K562 (cell line): ENCODE data around the gene NOX5.

Experiments
- ATF4 ChIP-seq: fragments of 450-650 bp; formaldehyde crosslinking; IDR thresholded peaks from 2 replicates; pipeline ENCODE4 v1.4.0; 2022; ENCODE audit warnings: mild to moderate bottlenecking, moderate library complexity
- E2F5 ChIP-seq: sonication (generic); formaldehyde crosslinking; IDR thresholded peaks from 2 replicates; pipeline ENCODE4 v1.8.0; 2022; ENCODE audit warnings: mild to moderate bottlenecking, missing genetic modification reagents
- TOE1 ChIP-seq, 2 experiments: fragments of 450-650 bp in 1 of 2; sonication (generic) in 1 of 2; formaldehyde crosslinking in 1 of 2; IDR thresholded peaks; 2 replicates each; pipeline versions ENCODE4 v1.7.1 to v1.8.0; 2016 to 2022; ENCODE audit warnings: borderline replicate concordance in 2 of 2, mild to moderate bottlenecking in 2 of 2, antibody characterized with exemption in 1 of 2, inconsistent platforms in 1 of 2, low read depth in 1 of 2, missing genetic modification reagents in 1 of 2, moderate library complexity in 1 of 2

- TF ChIP-seq TOE1 (IDR thresholded peaks at IDR 0.05; ENCODE audit: borderline replicate concordance), result no peak
- TF ChIP-seq TOE1 (CRISPR knock-in tag; IDR thresholded peaks at IDR 0.05; ENCODE audit: borderline replicate concordance, low read depth), result no peak
- TF ChIP-seq E2F5 (CRISPR knock-in tag), result no peak
- no peak for TF ChIP-seq ATF4 (CRISPR knock-in tag)
Observed at GRCh38 chr15:68966996-68967395, 47.5 kb upstream of the NOX5 start.
